Spleen (tissue), 7 donors: ENCODE measurements around the gene ATP8A2.

Experiments used
- POLR2AphosphoS5 ChIP-seq, 3 donors: sonication (generic); formaldehyde crosslinking; IDR thresholded peaks; one replicate each; pipeline ENCODE4 v1.5.1; 2017; ENCODE audit warnings: antibody characterized with exemption in 3 of 3
- TF ChIP-seq, protein P1 (sequence below), 11 experiments: fragments of 200-600 bp in 7 of 11; fragments of 450-650 bp in 4 of 11; sonication (generic) in 4 of 11; IDR thresholded peaks in 8 of 11; conservative IDR thresholded peaks in 3 of 11; 1 replicate in 7 of 11; 2 replicates in 4 of 11; pipeline versions ENCODE4 v1.4.0 to v1.8.0; 2016 to 2021; ENCODE audit warnings: antibody characterized with exemption in 11 of 11, inconsistent platforms in 4 of 11, mild to moderate bottlenecking in 1 of 11
- donor health status: DM: no; HTN: no; CAD: no; lungs with moderate emphysema.
- donor health status: DM: no; HTN: no; CAD: no.
- donor health status: DM: no; HTN: no; CAD: no.

DNA sequence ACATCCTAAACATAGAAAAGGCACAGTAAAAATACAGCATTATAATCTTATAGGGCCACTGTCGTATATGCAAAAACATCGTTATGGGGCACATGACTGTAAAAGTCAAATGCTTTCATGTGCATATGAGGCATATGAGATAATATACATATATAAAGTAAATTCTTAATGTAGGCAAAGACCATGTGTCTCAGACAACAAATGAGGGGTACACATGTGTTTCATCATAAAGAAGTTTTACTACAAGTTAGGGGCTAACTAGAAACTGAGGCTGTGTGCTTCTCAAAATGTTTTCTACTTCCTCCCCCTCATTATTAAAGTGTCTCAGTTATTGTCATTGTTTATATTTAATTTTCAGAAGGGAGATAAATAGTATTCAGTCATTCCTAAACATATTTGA, 370.4 kb downstream of the ATP8A2 start:
- TF ChIP-seq, protein P1, sequence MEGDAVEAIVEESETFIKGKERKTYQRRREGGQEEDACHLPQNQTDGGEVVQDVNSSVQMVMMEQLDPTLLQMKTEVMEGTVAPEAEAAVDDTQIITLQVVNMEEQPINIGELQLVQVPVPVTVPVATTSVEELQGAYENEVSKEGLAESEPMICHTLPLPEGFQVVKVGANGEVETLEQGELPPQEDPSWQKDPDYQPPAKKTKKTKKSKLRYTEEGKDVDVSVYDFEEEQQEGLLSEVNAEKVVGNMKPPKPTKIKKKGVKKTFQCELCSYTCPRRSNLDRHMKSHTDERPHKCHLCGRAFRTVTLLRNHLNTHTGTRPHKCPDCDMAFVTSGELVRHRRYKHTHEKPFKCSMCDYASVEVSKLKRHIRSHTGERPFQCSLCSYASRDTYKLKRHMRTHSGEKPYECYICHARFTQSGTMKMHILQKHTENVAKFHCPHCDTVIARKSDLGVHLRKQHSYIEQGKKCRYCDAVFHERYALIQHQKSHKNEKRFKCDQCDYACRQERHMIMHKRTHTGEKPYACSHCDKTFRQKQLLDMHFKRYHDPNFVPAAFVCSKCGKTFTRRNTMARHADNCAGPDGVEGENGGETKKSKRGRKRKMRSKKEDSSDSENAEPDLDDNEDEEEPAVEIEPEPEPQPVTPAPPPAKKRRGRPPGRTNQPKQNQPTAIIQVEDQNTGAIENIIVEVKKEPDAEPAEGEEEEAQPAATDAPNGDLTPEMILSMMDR (IDR thresholded peaks at IDR 0.05 in 8 of 11, conservative IDR thresholded peaks at IDR 0.05 in 3 of 11) = no peak
- TF ChIP-seq POLR2AphosphoS5 (IDR thresholded peaks at IDR 0.05) = no peak
